SJSA1 (cell line): ENCODE measurements around the gene ATRNL1. TPM values are rescaled to one million over a fixed set of nuclear protein-coding genes. Genes with fewer than 3 reads are reported as not detected.

ENCODE experiments used
- DNase-seq, 2 experiments: peaks; one replicate each; pipeline ENCODE4 v3.0.0-alpha.2; 2015 to 2020; ENCODE audit warnings: low spot score in 2 of 2, low read depth in 1 of 2
- H3K27ac ChIP-seq: fragments of 250-450 bp; sonication (Bioruptor Pico); 2 replicates; pipeline ENCODE4 v1.5.1; 2020; ENCODE audit warnings: mild to moderate bottlenecking, moderate library complexity
- H3K27me3 ChIP-seq: fragments of 250-450 bp; sonication (Bioruptor Pico); replicated peaks from 2 replicates; pipeline ENCODE4 v1.5.1; 2020; ENCODE audit warnings: mild to moderate bottlenecking, moderate library complexity
- H3K36me3 ChIP-seq: fragments of 250-450 bp; sonication (Bioruptor Pico); 2 replicates; pipeline ENCODE4 v1.5.1; 2020; ENCODE audit warnings: mild to moderate bottlenecking
- H3K4me1 ChIP-seq: fragments of 250-450 bp; sonication (Bioruptor Pico); replicated peaks from 2 replicates; pipeline ENCODE4 v1.6.1; 2021; ENCODE audit warnings: mild to moderate bottlenecking
- H3K4me3 ChIP-seq: fragments of 250-450 bp; sonication (Bioruptor Pico); 2 replicates; pipeline ENCODE4 v1.5.1; 2020; ENCODE audit warnings: mild to moderate bottlenecking
- H3K9me3 ChIP-seq: fragments of 250-450 bp; sonication (Bioruptor Pico); replicated peaks from 2 replicates; pipeline ENCODE4 v1.5.1; 2020; ENCODE audit warnings: mild to moderate bottlenecking
- total RNA-seq: library from RNA; depleted of rRNA; stranded (reverse); fragments of >200 nt; shearing (Covaris generic); gene quantifications from 2 replicates; pipeline ENCODE4 v1.2.3, GENCODE V29; 2014

The ATRNL1 gene
- total RNA-seq, 1 experiment from 2014 or later = 32.1 TPM

DNA sequence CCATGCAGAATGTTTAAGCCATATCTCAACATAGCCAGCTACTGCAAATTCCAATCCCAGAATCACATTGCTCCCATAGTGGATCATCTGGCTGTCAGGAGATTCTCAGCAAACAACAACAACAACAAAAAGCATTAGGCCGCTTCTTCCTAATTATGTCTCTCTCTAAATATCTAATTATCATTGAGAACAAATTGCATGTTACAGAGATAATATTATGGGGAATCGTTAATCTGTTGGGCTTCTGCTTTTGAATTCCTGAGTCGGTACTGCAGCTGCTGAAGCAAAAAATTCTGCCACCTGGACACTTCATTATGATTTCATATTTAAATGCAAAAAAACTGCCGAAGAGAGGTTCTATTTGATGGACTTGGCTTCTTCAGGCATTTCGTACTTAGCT, 791.2 kb downstream of the ATRNL1 start:
- Histone ChIP-seq H3K9me3 (no peaks in the 10 kb centered on the region), H3K4me3 (no peak overlapping the region), H3K36me3 (no peaks in the 10 kb centered on the region), H3K27ac (no peak overlapping the region), H3K4me1 (peaks cover 6% of the 10 kb centered on the region), H3K27me3 (no peaks in the 10 kb centered on the region)
- DNase-seq = no peak

GRCh38 chr10:115895166-115895565, 802.0 kb downstream of the ATRNL1 start:
- Histone ChIP-seq H3K4me1 (no peaks in the 10 kb centered on the region), H3K9me3 (no peaks in the 10 kb centered on the region), H3K27me3 (no peaks in the 10 kb centered on the region), H3K4me3 (no peak overlapping the region), H3K36me3 (no peaks in the 10 kb centered on the region), H3K27ac (no peak overlapping the region)
- no peak for DNase-seq

- Histone ChIP-seq H3K36me3 (no peaks in the 10 kb centered on the region), H3K4me1 (peaks cover under 1% of the 10 kb centered on the region), H3K9me3 (no peaks in the 10 kb centered on the region), H3K27me3 (no peaks in the 10 kb centered on the region), H3K4me3 (no peak overlapping the region), H3K27ac (no peak overlapping the region)
- no peak for DNase-seq
Measured at GRCh38 chr10:115898242-115898641, 805.1 kb downstream of the ATRNL1 start.

DNA sequence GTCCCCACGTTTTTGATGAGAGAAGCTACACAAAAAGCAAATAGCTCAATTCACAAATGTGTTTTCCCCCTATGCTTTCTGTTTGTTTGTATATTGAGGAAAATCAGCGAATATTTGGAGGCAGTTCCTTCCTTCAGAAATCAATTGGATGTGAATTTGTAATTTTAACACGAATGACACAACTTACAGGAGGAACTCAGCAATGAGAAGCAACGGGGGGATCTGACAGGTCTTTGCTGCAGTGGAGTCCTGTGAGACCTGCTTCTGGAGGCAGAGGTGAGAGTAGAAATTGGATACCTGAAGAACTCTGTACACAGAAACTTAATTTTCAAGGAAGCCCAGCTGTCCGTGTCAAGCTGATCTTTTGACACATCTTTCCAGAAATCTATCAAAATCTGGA, 809.4 kb downstream of the ATRNL1 start:
- Histone ChIP-seq H3K27ac (no peak overlapping the region), H3K4me3 (no peak overlapping the region), H3K27me3 (no peaks in the 10 kb centered on the region), H3K9me3 (no peaks in the 10 kb centered on the region), H3K36me3 (no peaks in the 10 kb centered on the region), H3K4me1 (peaks cover 5% of the 10 kb centered on the region)
- no peak for DNase-seq

GRCh38 chr10:115903207-115903606, 810.0 kb downstream of the ATRNL1 start:
- H3K36me3 ChIP-seq = no peaks in the 10 kb centered on the region
- H3K9me3 ChIP-seq = no peaks in the 10 kb centered on the region
- no peak overlapping the region for H3K4me3 ChIP-seq
- H3K27me3 ChIP-seq = no peaks in the 10 kb centered on the region
- no peak overlapping the region for H3K27ac ChIP-seq
- peaks cover 5% of the 10 kb centered on the region for H3K4me1 ChIP-seq
- peak in 1 of 2 experiments; percentile 6 for DNase-seq

DNA sequence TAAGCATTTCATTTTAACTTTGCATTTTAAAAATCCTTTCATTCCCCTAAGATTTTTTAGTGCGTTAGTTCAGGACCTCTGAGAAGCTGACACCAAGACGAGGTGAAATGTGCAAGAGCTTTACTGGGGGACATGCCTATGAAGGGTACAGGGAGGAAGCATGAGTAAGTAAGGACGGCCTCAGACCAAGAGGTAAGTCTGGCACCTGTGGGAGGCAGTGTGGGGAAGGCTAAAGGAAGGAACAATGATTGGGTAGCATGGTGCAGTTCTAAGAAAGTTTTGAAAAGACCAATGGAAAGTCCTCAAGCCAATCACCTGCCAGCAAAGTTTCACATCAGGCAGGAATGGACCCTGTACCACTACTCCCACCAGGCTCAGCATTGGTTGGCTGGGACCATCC, 810.7 kb downstream of the ATRNL1 start:
- H3K4me3 ChIP-seq = no peak overlapping the region
- DNase-seq = no peak
- H3K36me3 ChIP-seq = no peaks in the 10 kb centered on the region
- H3K9me3 ChIP-seq = no peaks in the 10 kb centered on the region
- no peaks in the 10 kb centered on the region for H3K27me3 ChIP-seq
- H3K4me1 ChIP-seq = peaks cover 5% of the 10 kb centered on the region
- no peak overlapping the region for H3K27ac ChIP-seq

DNA sequence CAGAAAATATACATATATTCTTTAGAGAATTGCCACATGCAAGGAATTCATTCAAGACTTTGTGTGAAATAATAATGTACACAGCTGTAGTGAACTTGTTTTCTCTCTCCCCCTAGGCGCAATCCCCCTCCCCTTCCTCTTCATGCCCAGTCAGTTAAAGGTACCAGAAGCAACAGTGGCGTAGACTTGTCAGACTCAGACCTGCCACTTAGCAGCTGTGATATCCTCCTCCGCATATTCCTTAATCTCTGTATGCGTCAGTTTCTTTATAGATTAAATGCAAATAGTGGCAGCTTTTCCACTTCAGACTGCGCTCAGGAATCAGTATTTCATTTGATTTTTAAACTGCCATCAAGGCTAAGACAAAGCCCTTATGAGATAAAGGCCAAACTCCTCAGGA, 815.9 kb downstream of the ATRNL1 start:
- H3K27me3 ChIP-seq = no peaks in the 10 kb centered on the region
- H3K4me3 ChIP-seq = no peak overlapping the region
- H3K27ac ChIP-seq = no peak overlapping the region
- no peaks in the 10 kb centered on the region for H3K36me3 ChIP-seq
- H3K9me3 ChIP-seq = no peaks in the 10 kb centered on the region
- DNase-seq = no peak
- no peaks in the 10 kb centered on the region for H3K4me1 ChIP-seq

DNA sequence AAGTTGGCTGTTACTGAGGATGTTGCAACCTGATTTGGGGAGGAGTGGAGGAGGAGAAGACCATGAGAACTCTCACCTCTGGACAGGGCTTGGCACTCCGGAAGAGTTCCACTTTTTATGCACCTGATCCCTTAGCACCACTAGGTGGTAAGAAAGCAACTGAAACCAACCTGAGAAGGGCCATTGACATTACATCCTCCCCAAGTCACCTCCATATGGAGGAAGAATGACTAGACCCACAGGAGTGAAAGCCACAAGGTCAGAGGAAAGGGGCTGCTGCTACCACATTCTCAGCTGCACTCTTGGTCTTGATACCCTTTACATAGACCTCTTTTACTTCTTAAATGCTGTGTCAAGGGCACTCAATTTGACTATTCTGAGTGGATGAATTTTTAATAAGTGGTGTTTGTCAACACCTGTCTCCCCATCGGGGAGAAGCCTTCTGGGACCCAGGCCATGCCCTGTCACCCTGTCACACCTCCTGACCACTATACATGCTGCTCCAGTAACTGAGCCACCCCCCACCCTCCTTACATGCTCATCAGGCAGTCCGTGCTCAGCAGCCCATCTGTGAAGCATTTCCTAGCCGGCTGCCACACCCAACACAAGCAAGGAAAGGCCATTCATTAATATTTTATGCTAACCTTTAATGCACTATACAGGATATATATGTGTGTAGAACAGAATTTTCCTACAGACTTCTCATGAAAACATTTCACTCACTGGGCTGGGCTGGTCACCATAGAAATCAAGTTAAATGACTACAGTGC, 817.0 kb downstream of the ATRNL1 start:
- H3K27me3 ChIP-seq = no peaks in the 10 kb centered on the region
- H3K36me3 ChIP-seq = no peaks in the 10 kb centered on the region
- no peak for DNase-seq
- no peaks in the 10 kb centered on the region for H3K4me1 ChIP-seq
- H3K4me3 ChIP-seq = no peak overlapping the region
- no peak overlapping the region for H3K27ac ChIP-seq
- H3K9me3 ChIP-seq = no peaks in the 10 kb centered on the region

- Histone ChIP-seq H3K27me3 (no peaks in the 10 kb centered on the region), H3K36me3 (no peaks in the 10 kb centered on the region), H3K27ac (no peak overlapping the region), H3K4me3 (no peak overlapping the region), H3K9me3 (no peaks in the 10 kb centered on the region), H3K4me1 (peaks cover 12% of the 10 kb centered on the region)
- DNase-seq = no peak
Measured at GRCh38 chr10:115914475-115914874, 821.3 kb downstream of the ATRNL1 start.

DNA sequence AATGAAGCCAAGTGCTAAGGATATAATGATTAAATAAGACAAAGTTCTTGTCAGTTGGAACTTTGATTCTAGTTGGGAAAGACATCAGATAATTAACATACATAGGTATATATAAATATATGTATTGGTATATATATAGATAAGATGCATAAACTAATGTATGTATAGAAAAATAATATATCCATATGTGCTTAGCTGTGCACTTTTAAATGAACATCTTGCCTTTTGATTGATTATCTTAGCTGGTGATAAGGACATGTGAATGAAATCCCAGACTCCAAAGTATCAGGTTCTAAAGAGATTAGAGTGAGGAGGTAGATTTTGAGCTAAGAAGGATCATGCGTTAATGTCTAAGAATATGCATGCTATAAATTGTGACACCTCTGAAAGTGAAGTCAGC, 822.3 kb downstream of the ATRNL1 start:
- H3K4me1 ChIP-seq = peaks cover 12% of the 10 kb centered on the region
- no peak overlapping the region for H3K27ac ChIP-seq
- no peak overlapping the region for H3K4me3 ChIP-seq
- no peaks in the 10 kb centered on the region for H3K36me3 ChIP-seq
- no peak for DNase-seq
- H3K27me3 ChIP-seq = no peaks in the 10 kb centered on the region
- H3K9me3 ChIP-seq = no peaks in the 10 kb centered on the region

DNA sequence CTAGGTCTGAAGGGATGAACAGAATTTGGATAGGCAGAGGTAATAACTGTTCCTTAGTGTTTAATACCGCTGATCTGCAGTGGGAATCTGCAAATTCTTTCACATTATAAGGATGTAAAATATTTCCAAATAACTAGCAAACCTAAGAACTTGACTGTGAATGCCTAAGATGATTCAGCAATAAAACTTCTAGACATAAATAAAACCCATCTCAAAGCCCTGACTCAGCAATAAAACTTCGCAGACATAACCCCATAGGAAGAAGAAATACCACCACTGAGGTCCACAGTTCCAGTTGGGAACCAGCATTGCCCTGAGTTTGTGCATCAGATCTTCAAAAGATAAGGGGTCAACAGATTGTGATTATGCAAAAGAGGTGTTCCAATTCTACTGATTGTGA, 825.6 kb downstream of the ATRNL1 start:
- Histone ChIP-seq H3K4me3 (no peak overlapping the region), H3K9me3 (no peaks in the 10 kb centered on the region), H3K36me3 (no peaks in the 10 kb centered on the region), H3K27me3 (no peaks in the 10 kb centered on the region), H3K4me1 (peaks cover 12% of the 10 kb centered on the region), H3K27ac (peak overlapping the region; percentile 31)
- peak in 1 of 2 experiments; percentile 42 for DNase-seq

- no peak for DNase-seq
- no peaks in the 10 kb centered on the region for H3K36me3 ChIP-seq
- H3K9me3 ChIP-seq = no peaks in the 10 kb centered on the region
- H3K4me1 ChIP-seq = peaks cover 12% of the 10 kb centered on the region
- no peak overlapping the region for H3K27ac ChIP-seq
- no peak overlapping the region for H3K4me3 ChIP-seq
- no peaks in the 10 kb centered on the region for H3K27me3 ChIP-seq
Measured at GRCh38 chr10:115921795-115922194, 828.6 kb downstream of the ATRNL1 start.

DNA sequence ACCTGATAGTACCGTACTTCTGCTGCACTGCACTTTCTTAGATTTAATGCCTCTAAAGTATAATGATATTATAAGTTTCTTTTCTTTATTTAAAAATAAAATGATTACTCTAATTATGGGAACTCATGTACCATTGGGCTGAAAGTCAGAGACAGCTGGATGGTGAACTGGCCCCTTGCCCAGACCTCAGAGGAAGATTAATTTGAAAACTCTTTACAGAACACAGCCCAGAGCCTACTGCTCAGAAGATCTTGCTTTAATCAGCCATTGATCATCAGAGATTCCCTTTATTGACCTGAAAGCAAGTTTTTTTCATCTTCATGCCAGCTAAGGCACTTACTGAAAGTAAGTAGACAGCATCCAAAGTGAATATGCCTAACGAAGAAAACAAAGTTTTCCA, 838.1 kb downstream of the ATRNL1 start:
- no peak for DNase-seq
- Histone ChIP-seq H3K4me3 (no peak overlapping the region), H3K9me3 (no peaks in the 10 kb centered on the region), H3K27ac (no peak overlapping the region), H3K36me3 (no peaks in the 10 kb centered on the region), H3K27me3 (no peaks in the 10 kb centered on the region), H3K4me1 (peaks cover 11% of the 10 kb centered on the region)

DNA sequence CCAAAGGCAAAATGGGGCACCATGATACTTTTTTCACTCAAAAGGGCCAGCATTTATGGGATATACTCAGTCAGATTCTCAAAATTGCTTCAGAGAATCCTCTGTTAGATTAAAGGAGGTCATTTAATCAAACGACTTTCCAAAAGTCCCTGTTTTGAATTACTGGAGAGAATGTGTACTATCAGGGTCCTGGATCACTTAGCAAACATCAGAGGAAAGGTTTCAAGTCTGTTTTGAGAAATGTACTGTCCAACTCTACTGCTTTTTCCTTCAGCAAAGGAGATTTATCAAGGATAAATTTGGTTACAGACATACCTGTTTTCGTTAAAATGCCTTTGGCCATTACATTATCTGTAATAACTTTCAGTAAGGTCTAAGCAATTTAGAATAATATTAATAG, 838.9 kb downstream of the ATRNL1 start:
- DNase-seq = no peak
- Histone ChIP-seq H3K9me3 (no peaks in the 10 kb centered on the region), H3K4me1 (peaks cover 17% of the 10 kb centered on the region), H3K27me3 (no peaks in the 10 kb centered on the region), H3K4me3 (no peak overlapping the region), H3K36me3 (no peaks in the 10 kb centered on the region), H3K27ac (no peak overlapping the region)

DNA sequence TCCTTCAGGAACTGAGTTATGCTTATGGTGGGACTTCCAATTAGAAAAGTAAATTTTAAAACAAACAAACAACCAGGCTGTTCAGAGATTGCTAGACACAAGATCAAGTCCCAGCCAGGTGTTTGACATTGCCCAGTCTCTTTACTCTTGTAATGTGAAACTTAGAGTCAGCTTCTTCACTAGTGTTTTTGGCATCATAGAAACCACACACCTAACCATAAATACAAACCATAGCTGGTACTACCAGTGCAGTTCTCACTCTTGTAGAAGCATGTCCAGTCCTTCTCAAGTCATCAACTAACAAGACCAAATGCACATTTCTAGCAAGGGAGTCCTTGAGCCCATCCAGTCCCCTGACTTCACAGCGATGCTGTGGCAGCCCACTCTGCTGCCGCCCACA, 839.9 kb downstream of the ATRNL1 start:
- Histone ChIP-seq H3K4me1 (peaks cover 27% of the 10 kb centered on the region), H3K9me3 (no peaks in the 10 kb centered on the region), H3K27ac (no peak overlapping the region), H3K4me3 (no peak overlapping the region), H3K27me3 (no peaks in the 10 kb centered on the region), H3K36me3 (no peaks in the 10 kb centered on the region)
- DNase-seq = no peak
